Activated CD4-positive, alpha-beta T cell treated with anti-CD3 and anti-CD28 coated beads for 1 hour (primary cell): ENCODE data around the gene CRLF1.
"Not testable (repeated sequence)": the region's sequence is repeated elsewhere in the genome, so short reads cannot be mapped to it uniquely, and the experiment has no call there.

Experiments used
- DNase-seq: peaks from one replicate; pipeline ENCODE4 v3.0.0-alpha.2; 2020

Gene CRLF1

DNA sequence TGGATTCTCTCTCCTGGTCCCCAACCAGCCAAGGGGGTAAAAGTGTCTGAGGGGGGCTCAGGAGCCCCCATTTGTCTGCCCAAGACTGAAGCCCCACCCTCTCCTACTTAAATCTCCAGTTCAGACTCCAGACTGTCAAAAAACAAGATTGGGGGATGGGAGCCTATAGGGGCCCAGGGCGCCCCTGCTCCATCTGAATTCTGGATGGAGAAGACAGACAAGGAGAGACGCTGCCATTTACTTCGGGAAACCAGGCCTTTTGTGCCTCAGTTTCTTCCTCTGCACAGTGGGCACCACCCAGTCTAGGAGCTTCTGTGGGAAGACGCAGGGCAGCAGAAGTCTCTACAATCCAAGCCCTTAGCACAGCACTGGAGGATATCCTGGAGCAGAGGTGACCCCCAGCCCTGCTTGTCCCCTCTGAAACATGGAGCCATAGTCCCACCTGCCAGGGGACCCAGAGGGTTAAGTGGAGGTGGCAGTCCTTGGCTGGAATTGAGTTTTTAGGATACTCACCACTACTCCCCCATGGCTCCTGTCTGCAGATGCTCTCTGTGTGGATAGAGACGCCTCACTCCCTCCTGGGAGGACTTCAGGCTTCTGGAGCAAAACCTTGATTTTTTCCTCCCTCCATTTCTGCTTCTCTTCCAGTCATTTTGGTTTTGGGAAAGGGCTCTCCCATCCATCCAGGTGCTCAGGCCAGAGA lies 1.7 kb upstream of the CRLF1 start:
- DNase-seq, result no peak

DNA sequence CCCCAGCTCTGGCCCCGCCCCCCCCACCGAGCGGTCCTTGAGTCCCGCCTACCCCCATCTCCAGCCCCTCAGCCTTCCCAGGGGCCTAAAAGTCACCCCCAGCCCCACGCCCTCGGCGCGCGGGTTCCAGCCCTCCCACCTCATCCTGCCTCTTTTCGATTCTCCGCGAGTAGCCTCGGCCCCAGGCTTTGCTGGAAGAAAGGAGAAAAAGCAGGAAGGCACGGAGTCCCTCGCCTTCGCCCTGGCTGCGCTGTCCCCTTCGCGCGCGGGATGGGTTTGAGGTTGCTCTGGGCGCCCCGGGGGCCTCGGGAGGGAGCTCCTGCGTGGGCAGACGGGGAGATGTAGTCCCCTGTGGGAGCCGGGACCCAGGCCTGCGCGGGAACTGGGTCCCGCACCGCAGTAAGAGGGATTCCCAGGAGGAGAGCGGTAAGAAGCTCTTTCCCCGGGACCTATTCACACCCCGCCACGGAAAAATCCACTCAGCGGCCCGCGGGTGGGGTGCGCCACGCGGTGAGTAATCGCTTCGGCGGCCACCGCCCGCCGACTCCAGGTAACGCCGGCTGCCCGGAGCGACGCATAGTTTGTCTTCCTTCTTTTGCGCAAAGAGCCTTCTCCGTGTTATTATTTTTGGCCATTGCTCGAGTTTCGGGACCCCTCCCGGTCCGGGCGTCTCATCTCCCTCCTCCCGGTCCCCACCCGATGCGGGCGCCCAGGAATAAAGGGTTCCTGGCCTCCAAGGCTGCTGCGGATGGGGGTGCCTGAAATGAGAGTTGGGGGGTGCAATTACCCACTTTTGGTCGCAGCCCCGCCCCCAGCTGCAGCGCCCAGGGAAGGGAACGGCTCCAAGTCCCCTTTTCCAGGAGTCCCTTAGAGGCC lies 865 bp upstream of the CRLF1 start:
- peak; percentile 32 for DNase-seq

DNA sequence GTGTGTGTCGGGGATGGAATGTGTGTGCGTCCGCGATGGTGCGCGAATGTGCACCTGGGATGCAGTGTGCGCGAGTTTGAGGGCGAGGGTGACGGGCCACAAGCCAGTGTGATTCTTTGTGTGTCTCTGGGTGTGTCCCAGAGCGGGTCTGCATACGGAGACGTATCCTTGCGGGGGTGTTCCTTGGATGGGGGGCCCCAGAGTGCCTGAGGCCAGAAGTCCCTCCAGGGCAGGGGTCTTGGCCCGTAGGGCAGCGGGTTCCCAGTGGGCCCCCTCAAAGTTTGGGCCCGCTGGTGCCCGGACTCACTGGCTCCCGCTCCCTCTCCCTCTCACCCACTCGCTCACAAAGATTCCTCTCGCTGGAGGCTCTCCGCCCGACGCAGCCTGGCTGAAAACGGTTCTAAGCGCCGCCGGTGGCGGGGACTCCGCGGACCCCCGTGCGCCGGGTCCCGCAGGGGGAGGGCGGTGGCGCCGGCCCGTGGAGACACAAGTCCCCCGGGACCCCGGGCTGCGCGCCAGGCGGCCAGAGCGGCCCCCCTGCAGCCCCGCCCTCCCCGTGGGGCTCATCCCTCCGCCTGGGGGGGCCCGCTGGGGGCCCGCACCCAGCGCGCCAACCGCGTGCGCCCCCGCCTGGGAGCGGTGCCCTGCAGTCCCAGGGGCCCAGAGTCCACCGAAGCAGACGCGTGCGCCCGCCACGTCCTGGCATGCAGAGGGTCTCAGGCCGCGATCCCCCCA lies 886 bp downstream of the CRLF1 start:
- DNase-seq, result no peak

DNA sequence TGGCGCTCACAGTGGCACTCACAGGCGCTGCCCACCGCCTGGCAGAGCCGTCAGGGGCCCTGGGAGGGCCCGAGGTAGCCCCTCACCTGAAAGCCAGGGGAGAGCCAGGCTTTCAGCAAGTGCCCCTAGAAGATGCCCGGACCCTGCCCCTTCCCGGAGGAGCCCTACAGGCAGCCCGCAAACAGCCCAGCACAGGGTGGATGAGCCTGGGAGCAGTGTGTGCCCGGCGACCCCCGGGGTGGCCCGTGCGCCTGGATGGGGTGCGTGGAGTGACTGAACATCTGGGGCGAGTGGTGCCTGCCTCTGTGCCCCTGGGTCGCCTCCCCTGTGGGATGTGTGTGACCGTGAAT lies 1.4 kb downstream of the CRLF1 start:
- no peak for DNase-seq

DNA sequence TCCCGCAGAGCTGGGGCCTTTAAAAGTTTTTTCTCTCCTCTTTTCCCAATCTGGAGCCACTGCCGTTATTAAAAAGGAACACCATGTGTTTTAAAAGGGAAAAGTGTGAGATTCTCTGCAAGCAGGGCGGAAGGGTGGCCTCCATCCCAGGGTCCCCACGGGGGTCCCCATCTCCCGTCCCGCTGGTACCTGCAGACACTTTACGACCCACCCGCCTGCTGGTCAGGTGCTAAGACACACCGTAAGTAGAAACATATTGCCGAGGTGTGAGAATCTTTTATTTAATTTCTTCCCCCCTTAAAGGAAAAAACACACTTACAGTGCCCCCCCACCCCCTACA lies 1.8 kb downstream of the CRLF1 start:
- no peak for DNase-seq

DNA sequence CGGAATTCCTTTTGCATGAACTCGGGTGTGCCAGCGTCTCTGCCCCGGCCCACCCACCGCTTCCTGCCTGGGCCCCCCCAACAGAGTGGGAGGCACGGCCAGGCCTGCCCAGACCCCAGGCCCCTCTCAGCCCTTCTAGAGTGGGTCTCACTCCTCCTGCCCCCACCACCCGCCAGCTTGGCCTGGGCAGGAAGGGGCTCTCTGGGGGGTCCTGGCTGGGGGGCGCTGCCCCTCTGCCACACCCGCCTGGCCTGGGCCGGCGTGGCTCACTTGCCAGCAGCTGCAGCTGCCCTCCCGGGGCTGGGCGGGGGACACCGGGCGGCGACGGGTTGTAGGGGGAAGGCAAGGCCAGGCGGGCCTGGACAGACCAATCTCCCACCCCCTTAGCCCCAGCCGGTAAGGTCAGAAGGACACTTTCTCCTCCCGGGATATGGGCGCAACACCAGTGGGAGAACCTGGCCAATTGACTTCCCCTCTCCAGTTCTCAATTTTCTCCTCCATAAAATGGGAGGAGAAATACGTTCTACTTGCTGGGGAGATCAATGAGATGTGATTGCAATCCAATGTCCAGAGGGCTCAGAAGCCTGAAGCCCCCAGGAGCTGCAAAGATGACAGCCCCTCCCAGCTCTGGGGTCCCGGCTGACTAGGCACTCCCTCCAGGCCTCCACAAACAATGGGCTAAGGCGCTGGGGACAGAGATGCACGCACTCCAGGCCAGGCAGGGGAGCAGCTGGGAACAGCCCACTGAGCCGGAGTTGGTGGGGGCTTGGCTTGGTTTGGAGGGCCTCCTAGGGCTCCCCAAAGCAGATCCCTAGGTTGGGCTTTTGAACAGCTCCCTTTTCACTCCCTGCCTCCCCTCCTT lies 2.4 kb downstream of the CRLF1 start:
- no peak for DNase-seq

DNA sequence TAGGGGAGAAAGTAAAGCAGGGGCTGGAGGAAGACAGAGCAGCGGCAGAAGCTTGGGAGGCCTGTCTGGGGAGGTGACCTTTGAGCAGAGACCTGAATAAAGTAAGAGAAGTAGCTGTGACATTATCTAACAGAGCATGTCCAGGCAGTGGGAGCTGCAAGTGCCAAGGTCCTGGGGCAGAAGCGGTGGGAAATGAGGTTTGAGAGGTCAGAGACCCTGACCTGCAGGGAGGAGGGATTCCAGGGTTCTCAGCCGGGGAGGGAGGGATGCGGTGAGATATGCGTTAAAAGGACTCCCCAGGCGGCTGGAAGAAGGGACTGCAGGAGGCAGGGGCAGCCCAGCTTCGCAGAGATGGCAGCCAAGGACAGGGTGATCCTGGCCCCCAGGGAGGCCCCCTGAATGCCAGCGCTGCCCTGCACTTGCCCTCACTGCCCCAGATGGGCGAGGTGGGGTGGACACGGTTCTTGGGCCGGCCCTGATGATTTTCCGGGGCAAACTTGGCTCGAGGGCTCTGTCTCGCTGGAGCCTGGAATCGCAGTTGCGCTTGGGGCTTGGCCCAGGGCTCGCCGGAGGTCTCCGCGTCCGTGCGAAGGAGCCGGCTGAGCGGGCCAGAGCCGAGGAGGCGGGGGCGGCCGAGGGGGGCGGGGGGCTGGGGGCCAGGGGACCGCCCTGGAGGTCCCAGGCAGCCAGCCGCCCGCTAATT lies 3.2 kb downstream of the CRLF1 start:
- no peak for DNase-seq

DNA sequence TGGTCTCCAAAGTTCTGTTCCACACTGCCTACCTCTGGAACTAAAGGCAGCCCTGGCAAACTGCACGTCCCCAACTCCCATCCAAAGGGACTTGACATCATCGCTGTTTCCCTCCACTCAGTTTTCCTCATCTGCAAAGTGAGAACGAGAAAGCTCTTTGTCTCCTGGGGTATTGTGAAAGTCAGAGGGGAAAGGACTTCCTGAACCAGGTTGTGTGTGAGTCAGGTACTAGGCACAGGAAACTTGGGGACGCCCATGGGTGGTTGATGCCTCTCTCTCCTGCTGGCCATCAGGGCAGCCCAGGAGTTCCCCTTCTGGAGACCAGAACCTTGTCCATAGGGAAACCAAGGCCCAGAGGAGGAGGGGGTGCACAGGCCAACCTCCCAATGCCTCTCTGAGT lies 4.7 kb downstream of the CRLF1 start:
- no peak for DNase-seq

DNA sequence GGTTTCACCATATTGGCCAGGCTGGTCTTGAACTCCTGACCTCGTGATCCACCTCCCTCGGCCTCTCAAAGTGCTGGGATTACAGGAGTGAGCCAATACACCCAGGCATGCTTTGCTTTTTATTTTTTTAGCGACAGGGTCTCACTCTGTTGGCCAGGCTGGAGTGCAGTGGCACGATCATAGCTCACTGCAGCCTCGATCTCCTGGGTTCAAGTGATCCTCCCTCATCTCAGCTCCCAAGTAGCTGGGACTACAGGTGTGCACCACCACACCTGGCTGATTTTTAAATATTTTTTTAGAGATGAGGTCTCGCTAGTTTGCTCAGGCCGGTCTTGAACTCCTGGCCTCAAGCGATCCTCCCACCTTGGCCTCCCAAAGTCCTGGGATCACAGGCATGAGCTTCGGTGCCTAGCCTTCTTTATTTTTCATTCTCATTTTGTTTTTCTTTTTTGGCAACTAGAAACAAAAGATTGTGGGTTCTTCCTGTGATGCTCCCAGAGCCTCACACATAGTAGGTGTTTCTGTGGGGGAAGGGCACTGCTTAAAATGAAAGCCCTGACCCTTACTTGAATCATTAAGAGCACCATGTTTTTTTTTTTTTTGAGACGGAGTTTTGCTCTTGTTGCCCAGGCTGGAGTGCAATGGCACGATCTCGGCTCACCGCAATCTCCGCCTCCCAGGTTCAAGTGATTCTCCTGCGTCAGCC lies 5.8 kb downstream of the CRLF1 start:
- not testable (repeated sequence) for DNase-seq

DNA sequence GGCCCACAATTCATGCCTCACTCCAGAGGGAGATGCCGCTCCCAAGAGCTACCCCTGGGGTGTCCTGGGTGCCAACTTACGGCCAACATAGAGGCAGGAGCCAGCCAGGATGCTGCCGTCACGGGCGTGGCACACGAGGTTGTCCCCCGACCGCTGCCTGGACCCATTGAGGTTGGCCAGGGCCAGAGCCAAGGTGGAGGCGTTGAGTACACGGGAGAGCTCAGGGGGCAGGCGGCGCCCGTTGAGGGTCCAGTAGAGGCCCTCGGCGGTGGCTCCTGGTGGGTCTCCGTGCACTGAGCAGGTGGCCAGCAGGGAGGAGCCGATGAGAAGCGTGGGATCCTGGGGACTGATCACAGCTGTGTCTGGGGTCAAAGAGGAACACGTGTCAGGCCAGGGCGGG lies 7.1 kb downstream of the CRLF1 start:
- DNase-seq, result no peak

DNA sequence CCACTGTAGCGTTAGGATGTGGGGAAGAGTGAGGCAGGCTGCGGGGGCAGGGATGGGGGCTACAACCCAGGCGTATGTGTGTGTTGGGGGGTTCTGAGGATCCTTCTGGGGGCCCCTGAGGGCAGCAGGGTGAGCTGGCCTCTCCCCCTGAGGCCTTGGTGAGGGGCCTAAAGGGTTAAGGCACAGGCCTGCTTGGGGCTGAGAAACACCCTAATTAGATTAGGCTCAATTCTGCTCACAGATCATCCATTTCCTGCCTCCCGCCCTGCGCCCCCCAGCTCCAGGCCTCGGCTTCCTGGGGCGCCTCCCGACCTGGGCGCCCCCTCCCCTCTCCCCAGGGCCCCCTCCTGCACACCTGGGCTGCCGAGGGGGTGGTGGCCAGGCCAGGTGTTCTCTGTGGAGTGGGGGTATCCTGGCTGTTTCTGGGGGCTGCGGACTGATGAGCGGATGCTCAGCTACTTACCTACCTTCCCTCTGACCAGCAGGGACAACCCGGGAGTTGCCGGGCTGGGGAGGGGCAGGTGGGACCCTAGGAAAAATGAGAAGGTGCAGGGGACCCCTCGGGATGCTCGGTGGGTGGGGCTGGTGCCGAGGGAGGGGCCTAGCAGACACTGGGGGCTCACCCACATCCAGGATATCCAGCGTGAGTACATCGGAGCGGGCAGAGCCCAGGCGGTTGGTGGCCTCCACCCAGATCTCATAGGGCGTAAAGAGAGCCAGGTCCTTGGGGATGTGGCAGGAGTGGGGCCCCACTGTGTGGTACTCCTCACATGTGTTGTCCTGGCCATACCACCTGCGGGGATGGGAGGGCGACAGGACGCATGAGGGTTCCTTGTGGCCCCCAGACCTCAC lies 8.6 kb downstream of the CRLF1 start:
- no peak for DNase-seq

DNA sequence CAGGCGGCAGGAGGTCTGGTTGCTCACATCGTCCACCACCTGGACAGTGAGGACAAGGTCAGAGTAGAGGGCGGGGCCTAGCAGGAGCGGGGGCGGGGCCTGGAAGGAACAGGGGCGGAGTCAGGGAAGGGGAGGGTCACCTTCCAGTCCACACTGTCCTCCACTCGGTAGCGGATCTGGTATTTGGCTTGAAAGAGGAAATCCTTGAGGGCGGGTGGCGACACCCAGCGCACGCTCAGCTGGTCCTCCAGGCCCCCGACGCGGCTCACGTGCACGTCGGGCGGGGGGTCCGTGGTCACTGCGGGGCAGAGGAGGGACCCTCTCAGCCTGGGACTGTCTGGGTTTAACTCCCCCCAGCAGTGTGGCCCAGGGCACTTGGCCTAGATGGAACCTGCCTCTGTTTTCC lies 9.8 kb downstream of the CRLF1 start:
- no peak for DNase-seq

DNA sequence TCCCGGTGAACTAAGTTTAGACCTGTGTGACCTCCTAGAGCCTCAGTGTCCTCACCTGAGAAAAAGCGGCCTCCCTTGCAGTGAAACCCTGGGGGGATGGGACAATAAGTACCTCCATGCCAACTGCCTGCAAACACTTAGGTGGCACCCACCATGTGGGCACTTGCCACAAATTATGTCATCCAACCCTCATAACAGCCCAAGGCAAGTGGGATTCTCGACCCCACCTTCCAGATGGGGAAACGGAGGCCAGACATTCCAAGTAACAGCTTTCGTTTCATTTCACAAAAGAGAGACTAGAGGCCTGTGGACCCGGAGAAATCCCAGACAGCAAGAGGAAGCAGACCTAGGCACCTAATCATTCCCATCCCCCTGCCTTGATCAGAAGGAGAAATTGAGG lies 11.1 kb downstream of the CRLF1 start:
- DNase-seq, result no peak

DNA sequence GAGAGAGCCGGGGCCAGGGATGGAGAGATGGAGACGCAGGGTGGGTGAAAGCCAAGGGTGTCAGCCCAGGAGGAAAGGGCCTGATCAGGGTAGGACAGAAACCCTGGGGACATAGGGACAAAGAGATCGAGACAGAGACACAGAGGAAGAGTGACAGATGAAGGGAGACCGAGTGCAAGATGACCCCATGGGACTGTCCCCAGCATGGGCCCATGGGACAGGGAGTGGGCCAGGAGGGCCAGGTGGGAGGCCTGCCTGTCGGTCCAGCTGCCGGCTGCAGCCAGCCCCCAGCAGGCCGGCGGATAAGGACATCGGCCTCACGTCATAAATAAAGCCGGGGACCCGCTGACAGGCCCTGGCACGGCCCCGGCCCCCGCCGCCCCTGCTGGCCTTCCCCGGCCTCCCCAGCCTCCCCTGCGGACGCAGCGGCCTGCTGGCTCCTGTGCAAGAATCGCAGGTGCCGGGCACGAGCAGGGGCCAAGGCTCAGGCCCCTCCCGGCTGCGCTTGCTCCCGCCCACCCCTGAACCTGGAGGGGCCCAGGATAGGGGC lies 11.7 kb downstream of the CRLF1 start:
- DNase-seq, result no peak

DNA sequence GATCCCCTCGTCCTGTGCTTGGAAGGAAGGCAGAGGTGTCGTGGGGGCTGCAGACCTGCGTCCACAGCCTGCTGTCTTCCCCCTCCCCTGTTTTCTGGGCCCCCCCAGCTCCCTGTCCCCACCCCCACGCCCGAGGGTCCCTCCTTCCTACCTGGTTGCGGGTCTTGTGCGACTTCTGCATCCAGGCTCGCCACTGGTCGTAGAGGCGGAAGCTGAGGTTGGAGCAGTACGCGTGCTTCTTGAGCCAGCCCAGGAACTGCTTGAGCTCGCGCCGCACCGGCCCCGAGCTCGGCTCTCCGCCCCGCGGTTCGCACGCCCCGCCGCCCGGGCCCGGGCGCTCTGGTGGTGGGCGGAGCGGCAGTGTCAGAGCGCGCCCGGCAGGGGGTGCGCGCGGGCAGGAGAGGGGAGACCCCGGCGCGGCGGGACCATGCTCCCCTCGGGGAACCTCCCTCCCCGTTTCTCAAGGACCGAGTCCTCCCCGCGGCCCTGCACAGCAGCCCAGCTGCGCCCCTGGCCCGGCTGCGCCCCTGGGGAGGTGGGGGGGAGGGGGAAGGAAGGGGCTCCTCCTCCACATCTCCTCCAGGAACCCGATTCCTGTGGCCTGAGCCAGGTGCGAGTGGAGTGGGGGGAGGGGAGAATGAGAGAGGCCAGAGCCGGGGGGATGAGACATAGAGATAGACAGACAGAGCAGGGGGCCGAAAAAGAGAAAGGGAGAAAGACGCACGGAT lies 12.3 kb downstream of the CRLF1 start:
- DNase-seq, result peak; percentile 65

DNA sequence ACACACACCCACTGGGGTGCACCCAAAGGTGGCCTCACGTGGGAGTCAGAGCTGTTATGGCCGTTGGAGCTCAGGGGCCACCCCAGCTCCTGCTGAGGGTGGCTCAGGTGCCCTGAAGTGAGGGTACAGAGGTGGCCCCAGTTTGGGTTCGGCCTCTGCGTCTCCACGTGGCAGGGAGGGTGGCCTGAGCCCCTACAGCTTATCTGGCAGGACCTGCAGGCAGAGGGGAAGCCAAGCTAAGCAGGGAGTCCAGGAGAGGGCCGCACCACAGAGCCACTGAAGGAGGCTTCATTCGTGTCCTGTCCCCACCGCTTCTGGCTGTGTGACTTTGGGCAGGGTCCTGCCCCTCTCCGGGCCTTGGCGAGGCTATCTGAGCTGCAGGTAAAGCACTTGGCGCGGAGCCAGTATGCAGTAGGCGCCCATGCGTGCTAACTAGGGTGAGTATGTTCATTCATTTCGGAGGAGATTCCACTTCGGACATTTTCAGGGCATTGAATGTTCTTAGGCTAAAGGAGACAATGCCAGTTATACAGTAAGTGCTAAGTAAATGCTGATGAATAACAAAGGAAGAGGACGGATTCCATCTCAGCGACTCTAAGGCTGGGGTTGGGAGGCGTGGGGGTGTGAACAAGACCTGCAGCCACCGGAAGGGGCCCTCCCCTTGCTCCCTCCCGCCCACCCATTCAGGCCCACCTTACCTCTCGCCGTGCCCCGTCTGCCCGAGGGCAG lies 13.1 kb downstream of the CRLF1 start:
- DNase-seq, result no peak

DNA sequence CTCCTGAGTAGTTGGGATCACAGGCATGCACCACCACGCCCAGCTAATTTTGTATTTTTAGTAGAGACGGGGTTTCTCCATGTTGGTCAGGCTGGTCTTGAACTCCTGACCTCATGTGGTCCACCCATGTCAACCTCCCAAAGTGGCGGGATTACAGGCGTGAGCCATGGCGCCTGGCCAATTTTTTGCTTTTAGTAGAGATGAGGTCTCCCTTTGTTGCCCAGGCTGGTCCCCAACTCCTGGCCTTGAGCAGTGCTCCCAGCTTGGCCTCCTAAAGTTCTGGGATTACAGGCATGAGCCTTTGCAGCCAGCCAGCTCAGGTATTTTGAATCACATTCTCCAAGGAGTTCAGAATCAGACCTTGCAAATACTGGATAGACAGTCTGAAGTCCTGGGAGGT lies 13.9 kb downstream of the CRLF1 start:
- DNase-seq, result not testable (repeated sequence)

DNA sequence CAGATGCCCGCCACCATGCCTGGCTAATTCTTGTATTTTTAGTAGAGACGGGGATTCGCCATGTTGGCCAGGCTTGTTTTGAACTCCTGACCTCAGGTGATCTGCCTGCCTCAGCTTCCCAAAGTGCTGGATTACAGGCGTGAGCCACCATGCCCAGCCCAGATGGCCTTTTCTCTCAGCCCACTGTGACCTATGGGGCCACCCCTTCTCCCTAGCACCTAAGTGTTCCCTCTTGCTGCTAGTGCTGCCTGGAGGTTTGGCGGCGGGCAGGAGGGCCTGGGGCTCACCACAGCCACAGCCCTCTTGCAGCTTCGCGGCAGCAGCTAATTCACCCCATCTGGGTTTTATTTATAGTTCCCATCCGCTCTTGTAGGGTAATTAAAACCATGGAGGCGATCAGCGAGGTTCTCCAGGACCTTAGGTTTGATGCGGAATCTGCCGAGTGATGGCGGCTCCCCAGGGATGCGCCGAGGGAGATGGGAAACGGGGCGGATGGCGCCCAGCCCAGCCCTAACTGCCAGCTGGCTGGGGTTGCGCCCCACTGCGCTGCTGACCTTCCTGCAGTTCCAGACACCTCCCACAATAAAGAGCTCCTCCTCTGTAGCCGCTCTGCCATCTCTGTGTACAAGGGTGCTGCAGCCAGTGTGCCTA lies 14.7 kb downstream of the CRLF1 start:
- DNase-seq, result no peak
